DMS114 treated with DMSO at 0.1 percent for 48 hours (cell line): ENCODE measurements around the gene MALRD1.
A peak's percentile ranks its signal among the peaks of the same experiment; 100 is the strongest.

Source experiments
- DNase-seq: peaks from one replicate; lab custom pipeline; 2025; ENCODE audit not compliant: unreplicated experiment; lab: John Stamatoyannopoulos, UW

Gene MALRD1

GRCh38 chr10:19333631-19334030, 285.0 kb downstream of the MALRD1 start:
- DNase-seq = no peak

- no peak for DNase-seq
Observed at GRCh38 chr10:19347621-19348020, 299.0 kb downstream of the MALRD1 start.

GRCh38 chr10:19367176-19367575, 318.6 kb downstream of the MALRD1 start:
- no peak for DNase-seq

- DNase-seq = no peak
Observed at GRCh38 chr10:19373988-19374387, 325.4 kb downstream of the MALRD1 start.

GRCh38 chr10:19385846-19386450, 337.3 kb downstream of the MALRD1 start:
- DNase-seq = no peak

- no peak for DNase-seq
Observed at GRCh38 chr10:19408924-19409323, 360.3 kb downstream of the MALRD1 start.

- no peak for DNase-seq
Observed at GRCh38 chr10:19411119-19411518, 362.5 kb downstream of the MALRD1 start.

- peak; percentile 13 for DNase-seq
Observed at GRCh38 chr10:19412531-19412930, 363.9 kb downstream of the MALRD1 start.

- DNase-seq = no peak
Observed at GRCh38 chr10:19416164-19416563, 367.6 kb downstream of the MALRD1 start.

- DNase-seq = no peak
Observed at GRCh38 chr10:19417740-19418139, 369.1 kb downstream of the MALRD1 start.

- DNase-seq = no peak
Observed at GRCh38 chr10:19421674-19422073, 373.1 kb downstream of the MALRD1 start.

- no peak for DNase-seq
Observed at GRCh38 chr10:19426034-19426433, 377.4 kb downstream of the MALRD1 start.

GRCh38 chr10:19431622-19432351, 383.2 kb downstream of the MALRD1 start:
- no peak for DNase-seq

- no peak for DNase-seq
Observed at GRCh38 chr10:19449860-19450259, 401.3 kb downstream of the MALRD1 start.

- no peak for DNase-seq
Observed at GRCh38 chr10:19451356-19451755, 402.8 kb downstream of the MALRD1 start.

- no peak for DNase-seq
Observed at GRCh38 chr10:19451937-19452336, 403.3 kb downstream of the MALRD1 start.

GRCh38 chr10:19453967-19454366, 405.4 kb downstream of the MALRD1 start:
- DNase-seq = no peak

- DNase-seq = no peak
Observed at GRCh38 chr10:19461588-19461987, 413.0 kb downstream of the MALRD1 start.

GRCh38 chr10:19466709-19467108, 418.1 kb downstream of the MALRD1 start:
- DNase-seq = no peak

GRCh38 chr10:19468413-19468812, 419.8 kb downstream of the MALRD1 start:
- no peak for DNase-seq

- DNase-seq = no peak
Observed at GRCh38 chr10:19469521-19469920, 420.9 kb downstream of the MALRD1 start.

GRCh38 chr10:19479854-19480253, 431.3 kb downstream of the MALRD1 start:
- DNase-seq = no peak

GRCh38 chr10:19480353-19480752, 431.8 kb downstream of the MALRD1 start:
- no peak for DNase-seq
